ENCODE measurements around the gene C6orf132. TPM values are rescaled to one million over a fixed set of nuclear protein-coding genes. Genes with fewer than 3 reads are reported as not detected.
A peak's percentile ranks its signal among the peaks of the same experiment; 100 is the strongest.

Gene C6orf132
- total and polyA plus RNA-seq, 9 of the 15 experiments (the other 6 are each of a cell fraction or from before 2014, with no cell fraction given), result 0.06 to 0.35 (median 0.14) TPM

DNA sequence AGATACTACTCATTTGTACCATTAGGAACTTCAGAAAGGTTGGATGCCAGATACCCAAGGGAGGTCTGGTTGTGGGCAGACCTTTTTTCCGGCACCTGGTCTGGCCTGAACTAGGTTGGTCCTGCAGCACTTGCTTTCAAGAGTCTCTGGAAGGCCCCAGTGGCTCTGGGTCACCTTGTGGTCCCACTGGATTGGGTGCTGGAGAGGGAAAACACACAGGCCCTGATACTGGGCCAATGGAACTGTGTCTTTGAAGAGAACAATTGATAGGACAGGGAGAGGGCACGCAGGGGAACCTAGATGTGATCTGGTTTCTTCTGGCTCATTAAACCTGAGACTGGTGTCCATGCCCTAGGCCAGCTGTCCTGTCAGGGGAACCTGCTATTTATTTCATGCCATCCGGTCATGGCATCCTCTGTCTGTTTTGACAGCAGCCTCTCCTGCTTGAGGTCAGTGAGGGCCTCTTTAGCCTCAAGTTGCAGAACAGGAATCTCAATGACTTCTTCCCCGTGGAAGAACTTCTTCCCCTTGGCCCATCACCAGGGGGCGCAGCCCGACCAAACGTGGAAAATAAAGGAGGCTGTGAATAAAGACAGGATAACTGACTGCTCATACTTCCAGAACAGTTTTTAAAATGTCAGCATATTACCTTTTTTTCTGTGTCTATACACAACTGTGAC lies 67.1 kb downstream of the C6orf132 start (continued):
- TF ChIP-seq E2F5 (CRISPR knock-in tag; IDR thresholded peaks at IDR 0.05), result no peak
- no peak for TF ChIP-seq ZNF384 (IDR thresholded peaks at IDR 0.05; ENCODE audit: low read depth, low read length)
- TF ChIP-seq, protein P1, sequence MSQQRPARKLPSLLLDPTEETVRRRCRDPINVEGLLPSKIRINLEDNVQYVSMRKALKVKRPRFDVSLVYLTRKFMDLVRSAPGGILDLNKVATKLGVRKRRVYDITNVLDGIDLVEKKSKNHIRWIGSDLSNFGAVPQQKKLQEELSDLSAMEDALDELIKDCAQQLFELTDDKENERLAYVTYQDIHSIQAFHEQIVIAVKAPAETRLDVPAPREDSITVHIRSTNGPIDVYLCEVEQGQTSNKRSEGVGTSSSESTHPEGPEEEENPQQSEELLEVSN (IDR thresholded peaks at IDR 0.05; ENCODE audit: borderline replicate concordance in 1 of 2, extremely low read depth in 1 of 2, insufficient read depth in 1 of 2, insufficient read length in 1 of 2, low read depth in 1 of 2, low read length in 1 of 2, poor library complexity in 1 of 2, severe bottlenecking in 1 of 2), result no peak
- no peak for TF ChIP-seq SLC30A9 (CRISPR knock-in tag; IDR thresholded peaks at IDR 0.05)
- no peak for TF ChIP-seq COPS2 (conservative IDR thresholded peaks at IDR 0.05)
- peak; percentile 28; the same call in 1 of the 2 replicates for TF ChIP-seq TFAP4 (CRISPR knock-in tag; IDR thresholded peaks at IDR 0.05; ENCODE audit: borderline replicate concordance)
- TF ChIP-seq ZFP1 (CRISPR knock-in tag; IDR thresholded peaks at IDR 0.05), result no peak
- TF ChIP-seq IRF2 (CRISPR knock-in tag; IDR thresholded peaks at IDR 0.05), result no peak
- no peak for TF ChIP-seq SMAD3 (CRISPR knock-in tag; conservative IDR thresholded peaks at IDR 0.05)
- no peak for TF ChIP-seq NFIC (IDR thresholded peaks at IDR 0.05)
- peak; percentile 51; the same call in 1 of the 2 replicates for TF ChIP-seq RB1 (IDR thresholded peaks at IDR 0.05; ENCODE audit: low read depth)
- no peak for TF ChIP-seq ZBTB5 (IDR thresholded peaks at IDR 0.05)
- TF ChIP-seq, protein P2, sequence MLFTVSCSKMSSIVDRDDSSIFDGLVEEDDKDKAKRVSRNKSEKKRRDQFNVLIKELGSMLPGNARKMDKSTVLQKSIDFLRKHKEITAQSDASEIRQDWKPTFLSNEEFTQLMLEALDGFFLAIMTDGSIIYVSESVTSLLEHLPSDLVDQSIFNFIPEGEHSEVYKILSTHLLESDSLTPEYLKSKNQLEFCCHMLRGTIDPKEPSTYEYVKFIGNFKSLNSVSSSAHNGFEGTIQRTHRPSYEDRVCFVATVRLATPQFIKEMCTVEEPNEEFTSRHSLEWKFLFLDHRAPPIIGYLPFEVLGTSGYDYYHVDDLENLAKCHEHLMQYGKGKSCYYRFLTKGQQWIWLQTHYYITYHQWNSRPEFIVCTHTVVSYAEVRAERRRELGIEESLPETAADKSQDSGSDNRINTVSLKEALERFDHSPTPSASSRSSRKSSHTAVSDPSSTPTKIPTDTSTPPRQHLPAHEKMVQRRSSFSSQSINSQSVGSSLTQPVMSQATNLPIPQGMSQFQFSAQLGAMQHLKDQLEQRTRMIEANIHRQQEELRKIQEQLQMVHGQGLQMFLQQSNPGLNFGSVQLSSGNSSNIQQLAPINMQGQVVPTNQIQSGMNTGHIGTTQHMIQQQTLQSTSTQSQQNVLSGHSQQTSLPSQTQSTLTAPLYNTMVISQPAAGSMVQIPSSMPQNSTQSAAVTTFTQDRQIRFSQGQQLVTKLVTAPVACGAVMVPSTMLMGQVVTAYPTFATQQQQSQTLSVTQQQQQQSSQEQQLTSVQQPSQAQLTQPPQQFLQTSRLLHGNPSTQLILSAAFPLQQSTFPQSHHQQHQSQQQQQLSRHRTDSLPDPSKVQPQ (CRISPR knock-in tag; IDR thresholded peaks at IDR 0.05; ENCODE audit: borderline replicate concordance), result no peak
- no peak for TF ChIP-seq BRF1 (IDR thresholded peaks at IDR 0.05; ENCODE audit: borderline replicate concordance, extremely low read depth, insufficient read length)
- TF ChIP-seq NFRKB (IDR thresholded peaks at IDR 0.05; ENCODE audit: low read depth), result no peak
- no peak for TF ChIP-seq WHSC1 (IDR thresholded peaks at IDR 0.05; ENCODE audit: low read length)
- no peak for TF ChIP-seq TEAD4 (IDR thresholded peaks at IDR 0.05; ENCODE audit: low read length)
- no peak for TF ChIP-seq TEAD4 (CRISPR knock-in tag; IDR thresholded peaks at IDR 0.05; ENCODE audit: borderline replicate concordance)
- 0 out of 2 replicates have a peak, but pooled peaks have one; percentile 26 for TF ChIP-seq ZBED1 (IDR thresholded peaks at IDR 0.05)
- no peak for TF ChIP-seq SIX5 (IDR thresholded peaks at IDR 0.05; ENCODE audit: borderline replicate concordance in 1 of 2, insufficient read depth in 1 of 2, low read depth in 1 of 2, low read length in 2 of 2)
- no peak for TF ChIP-seq ZNF146 (CRISPR knock-in tag; IDR thresholded peaks at IDR 0.05; ENCODE audit: unreplicated experiment)

All from K562 (cell line).